K562 (cell line): ENCODE results near the gene KLK1. TPM values are rescaled to one million over a fixed set of nuclear protein-coding genes. Genes with fewer than 3 reads are reported as not detected.
A peak's percentile ranks its signal among the peaks of the same experiment; 100 is the strongest.

Experiments used
- ARID1B ChIP-seq: fragments of 450-650 bp; IDR thresholded peaks from 2 replicates; pipeline ENCODE4 v1.6.1; 2016; ENCODE audit warnings: antibody characterized with exemption, mild to moderate bottlenecking, inconsistent platforms
- CBX2 ChIP-seq: fragments of 200-600 bp; sonication (generic); IDR thresholded peaks from one replicate; pipeline ENCODE4 v1.6.1; 2012; ENCODE audit warnings: mild to moderate bottlenecking, low read length, inconsistent platforms; ENCODE audit not compliant: insufficient read depth, poor library complexity, severe bottlenecking
- FOXA1 ChIP-seq: fragments of 450-650 bp; IDR thresholded peaks from 2 replicates; pipeline ENCODE4 v1.6.1; 2016; ENCODE audit warnings: mild to moderate bottlenecking, borderline replicate concordance
- HDAC6 ChIP-seq: IDR thresholded peaks from 2 replicates; pipeline ENCODE4 v1.6.1; 2012; ENCODE audit warnings: low read depth, mild to moderate bottlenecking, control low read depth, inconsistent platforms, low read length, moderate library complexity
- HEY1 ChIP-seq: fragments of 250-450 bp; sonication (Bioruptor Pico); IDR thresholded peaks from 2 replicates; pipeline ENCODE4 v1.5.0; 2020; ENCODE audit warnings: mild to moderate bottlenecking, moderate library complexity, borderline replicate concordance
- MIER1 ChIP-seq: fragments of 450-650 bp; IDR thresholded peaks from 2 replicates; pipeline ENCODE4 v1.6.1; 2016; ENCODE audit warnings: antibody characterized with exemption, mild to moderate bottlenecking, low read depth
- NFE2 ChIP-seq: IDR thresholded peaks from 2 replicates; pipeline ENCODE4 v1.6.1; 2014; ENCODE audit warnings: antibody characterized with exemption, low read depth
- NR2C2 ChIP-seq, 2 experiments: fragments of 200-800 bp in 1 of 2; sonication (Bioruptor generic) in 1 of 2; sonication (generic) in 1 of 2; formaldehyde crosslinking in 1 of 2; IDR thresholded peaks; 2 replicates each; pipeline versions ENCODE4 v1.6.1 to v1.8.0; 2016 to 2022; ENCODE audit warnings: mild to moderate bottlenecking in 1 of 2, missing compliant biosample characterization in 1 of 2, missing genetic modification characterization in 1 of 2, missing genetic modification reagents in 1 of 2
- RFX7 ChIP-seq: fragments of 250-450 bp; sonication (Bioruptor Pico); IDR thresholded peaks from 2 replicates; pipeline ENCODE4 v1.5.1; 2021; ENCODE audit warnings: mild to moderate bottlenecking
- RUNX1 ChIP-seq: sonication (generic); IDR thresholded peaks from 2 replicates; pipeline ENCODE4 v1.6.1; 2016; ENCODE audit warnings: antibody characterized with exemption, low read depth
- STAT5A ChIP-seq: IDR thresholded peaks from 2 replicates; pipeline ENCODE4 v1.6.1; 2012; ENCODE audit warnings: low read length, inconsistent platforms, borderline replicate concordance
- U2AF1 ChIP-seq: fragments of 200-400 bp; formaldehyde crosslinking; optimal IDR thresholded peaks from 2 replicates; pipeline ENCODE3; 2017; ENCODE audit warnings: mild to moderate bottlenecking, low read depth, low read length, moderate library complexity
- ZNF140 ChIP-seq: fragments of 250-450 bp; sonication (Bioruptor Pico); IDR thresholded peaks from 2 replicates; pipeline ENCODE4 v1.8.0; 2021; ENCODE audit warnings: moderate library complexity, mild to moderate bottlenecking, inconsistent platforms
- ZNF143 ChIP-seq: sonication (generic); formaldehyde crosslinking; IDR thresholded peaks from 2 replicates; pipeline ENCODE4 v1.9.0; 2022; ENCODE audit warnings: mild to moderate bottlenecking, missing genetic modification reagents
- ZNF445 ChIP-seq: fragments of 250-450 bp; sonication (Bioruptor Pico); IDR thresholded peaks from 2 replicates; pipeline ENCODE4 v1.4.0; 2020; ENCODE audit warnings: low read depth, mild to moderate bottlenecking, moderate library complexity
- ZNF780A ChIP-seq: fragments of 250-450 bp; sonication (Bioruptor Pico); IDR thresholded peaks from 2 replicates; pipeline ENCODE4 v1.5.0; 2021; ENCODE audit warnings: mild to moderate bottlenecking
- ZSCAN29 ChIP-seq: fragments of 450-650 bp; IDR thresholded peaks from 2 replicates; pipeline ENCODE4 v1.6.1; 2017
- polyA plus RNA-seq, 8 experiments: library from polyadenylated mRNA; depleted of rRNA in 4 of 8; stranded (reverse) in 5 of 8; unstranded in 3 of 8; fragments of >200 nt; fragmentation: Nextera tagmentation in 2 of 8; fragmentation: Illumina TruSeq in 1 of 8; extraction: Ambion mirVana in 2 of 8; extraction: Trizol in 1 of 8; gene quantifications; 2 replicates each; pipeline versions ENCODE4 v1.2.1 to v1.2.3, GENCODE V29; 2011 to 2014; ENCODE audit warnings: inconsistent platforms in 1 of 8, missing spikeins in 1 of 8
- total RNA-seq, 7 experiments: library from RNA; depleted of rRNA in 6 of 7; stranded (reverse); fragments of >200 nt in 6 of 7; fragmentation: Illumina TruSeq in 2 of 7; extraction: Trizol in 2 of 7; gene quantifications; 2 replicates each; pipeline versions ENCODE4 v1.2.1 to v1.2.3, GENCODE V29; 2011 to 2021; ENCODE audit warnings: low replicate concordance in 1 of 7
- TF ChIP-seq, protein P1 (sequence below), 2 experiments: fragments of 450-650 bp in 1 of 2; sonication (generic) in 1 of 2; formaldehyde crosslinking in 1 of 2; IDR thresholded peaks in 1 of 2; conservative IDR thresholded peaks in 1 of 2; 2 replicates each; pipeline versions ENCODE4 v1.6.1 to v1.8.1; 2016 to 2023; ENCODE audit warnings: mild to moderate bottlenecking in 2 of 2, moderate library complexity in 2 of 2, inconsistent platforms in 1 of 2, missing genetic modification reagents in 1 of 2
- TF ChIP-seq, protein P2 (sequence below): fragments of 250-450 bp; sonication (Bioruptor Pico); IDR thresholded peaks from 2 replicates; pipeline ENCODE4 v1.5.0; 2021; ENCODE audit warnings: mild to moderate bottlenecking, borderline replicate concordance
- TF ChIP-seq, protein P3 (sequence below): sonication (generic); formaldehyde crosslinking; IDR thresholded peaks from 2 replicates; pipeline ENCODE4 v1.4.0; 2020; ENCODE audit warnings: mild to moderate bottlenecking, missing genetic modification reagents

KLK1 gene
- total and polyA plus RNA-seq, 9 of the 15 experiments (the other 6 are each of a cell fraction or from before 2014, with no cell fraction given), result 0.87 to 15.4 (median 9.1) TPM

DNA sequence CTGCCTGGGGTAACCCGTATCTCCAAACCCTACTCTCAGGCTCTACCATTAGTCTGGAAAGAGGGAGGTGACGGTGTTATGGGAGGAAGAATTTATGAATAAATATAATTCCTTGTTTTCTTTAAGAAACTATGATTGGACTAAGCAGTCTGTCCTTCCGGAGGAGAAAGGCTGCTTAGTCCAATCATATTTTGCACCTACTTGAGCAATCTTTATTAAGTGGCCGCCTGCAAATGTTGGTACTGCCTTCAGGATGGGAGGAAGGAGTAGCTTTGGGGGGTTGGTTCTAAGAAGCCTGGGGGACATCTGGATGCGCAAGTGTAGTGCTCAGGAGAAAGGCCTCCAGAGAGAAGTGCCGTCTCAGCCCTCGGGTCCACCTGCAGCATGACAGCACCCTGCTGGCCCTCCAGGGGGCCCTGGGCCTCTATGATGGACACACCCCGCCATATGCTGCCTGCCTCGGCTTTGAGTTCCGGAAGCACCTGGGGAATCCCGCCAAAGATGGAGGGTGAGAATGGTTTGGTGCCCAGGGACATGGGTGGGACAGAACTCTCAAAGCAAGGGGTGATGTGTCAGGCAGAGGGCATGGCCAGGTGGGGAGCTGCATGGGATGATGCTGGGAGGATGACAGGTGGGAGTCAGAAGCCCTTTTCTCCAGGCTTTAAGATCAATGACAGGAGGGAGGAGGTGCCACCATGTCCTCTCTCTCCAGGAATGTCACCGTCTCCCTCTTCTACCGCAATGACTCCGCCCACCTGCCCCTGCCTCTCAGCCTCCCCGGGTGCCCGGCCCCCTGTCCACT, 29.3 kb downstream of the KLK1 start (continued):
- TF ChIP-seq NR2C2 (CRISPR knock-in tag; IDR thresholded peaks at IDR 0.05) (no peak), NR2C2 (tag; IDR thresholded peaks at IDR 0.05) (no peak), ARID1B (no peak), ZSCAN29 (no peak), HEY1 (CRISPR knock-in tag) (0 out of 2 replicates have a peak, but pooled peaks have one; percentile 11), NFE2 (no peak), HDAC6 (no peak; the same call in 1 of the 2 replicates), U2AF1 (no peak), STAT5A (no peak), CBX2 (no peak), ZNF445 (no peak), ZNF780A (CRISPR knock-in tag) (no peak), RFX7 (CRISPR knock-in tag) (no peak), ZNF143 (no peak), RUNX1 (no peak), ZNF140 (CRISPR knock-in tag) (no peak), MIER1 (no peak), FOXA1 (no peak)
- TF ChIP-seq, protein P1, sequence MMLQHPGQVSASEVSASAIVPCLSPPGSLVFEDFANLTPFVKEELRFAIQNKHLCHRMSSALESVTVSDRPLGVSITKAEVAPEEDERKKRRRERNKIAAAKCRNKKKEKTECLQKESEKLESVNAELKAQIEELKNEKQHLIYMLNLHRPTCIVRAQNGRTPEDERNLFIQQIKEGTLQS (IDR thresholded peaks at IDR 0.05), result no peak
- TF ChIP-seq, protein P1 (CRISPR knock-in tag; conservative IDR thresholded peaks at IDR 0.05), result no peak
- TF ChIP-seq, protein P2, sequence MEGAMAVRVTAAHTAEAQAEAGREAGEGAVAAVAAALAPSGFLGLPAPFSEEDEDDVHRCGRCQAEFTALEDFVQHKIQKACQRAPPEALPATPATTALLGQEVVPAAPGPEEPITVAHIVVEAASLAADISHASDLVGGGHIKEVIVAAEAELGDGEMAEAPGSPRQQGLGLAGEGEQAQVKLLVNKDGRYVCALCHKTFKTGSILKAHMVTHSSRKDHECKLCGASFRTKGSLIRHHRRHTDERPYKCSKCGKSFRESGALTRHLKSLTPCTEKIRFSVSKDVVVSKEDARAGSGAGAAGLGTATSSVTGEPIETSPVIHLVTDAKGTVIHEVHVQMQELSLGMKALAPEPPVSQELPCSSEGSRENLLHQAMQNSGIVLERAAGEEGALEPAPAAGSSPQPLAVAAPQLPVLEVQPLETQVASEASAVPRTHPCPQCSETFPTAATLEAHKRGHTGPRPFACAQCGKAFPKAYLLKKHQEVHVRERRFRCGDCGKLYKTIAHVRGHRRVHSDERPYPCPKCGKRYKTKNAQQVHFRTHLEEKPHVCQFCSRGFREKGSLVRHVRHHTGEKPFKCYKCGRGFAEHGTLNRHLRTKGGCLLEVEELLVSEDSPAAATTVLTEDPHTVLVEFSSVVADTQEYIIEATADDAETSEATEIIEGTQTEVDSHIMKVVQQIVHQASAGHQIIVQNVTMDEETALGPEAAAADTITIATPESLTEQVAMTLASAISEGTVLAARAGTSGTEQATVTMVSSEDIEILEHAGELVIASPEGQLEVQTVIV (CRISPR knock-in tag), result no peak
- TF ChIP-seq, protein P3, sequence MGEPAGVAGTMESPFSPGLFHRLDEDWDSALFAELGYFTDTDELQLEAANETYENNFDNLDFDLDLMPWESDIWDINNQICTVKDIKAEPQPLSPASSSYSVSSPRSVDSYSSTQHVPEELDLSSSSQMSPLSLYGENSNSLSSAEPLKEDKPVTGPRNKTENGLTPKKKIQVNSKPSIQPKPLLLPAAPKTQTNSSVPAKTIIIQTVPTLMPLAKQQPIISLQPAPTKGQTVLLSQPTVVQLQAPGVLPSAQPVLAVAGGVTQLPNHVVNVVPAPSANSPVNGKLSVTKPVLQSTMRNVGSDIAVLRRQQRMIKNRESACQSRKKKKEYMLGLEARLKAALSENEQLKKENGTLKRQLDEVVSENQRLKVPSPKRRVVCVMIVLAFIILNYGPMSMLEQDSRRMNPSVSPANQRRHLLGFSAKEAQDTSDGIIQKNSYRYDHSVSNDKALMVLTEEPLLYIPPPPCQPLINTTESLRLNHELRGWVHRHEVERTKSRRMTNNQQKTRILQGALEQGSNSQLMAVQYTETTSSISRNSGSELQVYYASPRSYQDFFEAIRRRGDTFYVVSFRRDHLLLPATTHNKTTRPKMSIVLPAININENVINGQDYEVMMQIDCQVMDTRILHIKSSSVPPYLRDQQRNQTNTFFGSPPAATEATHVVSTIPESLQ, result no peak
